Lower lobe of right lung (tissue), 2 donors: ENCODE measurements around the gene SART1. TPM values are rescaled to one million over a fixed set of nuclear protein-coding genes. Genes with fewer than 3 reads are reported as not detected.

Experiments used
- ATAC-seq, 2 donors: fragments of 200-7000 bp; cut with Tn5 transposase; one replicate each; pipeline ENCODE4 v1.9.1; 2020 to 2022; ENCODE audit warnings: mild to moderate bottlenecking in 2 of 2, moderate library complexity in 2 of 2
- DNase-seq: peaks from one replicate; pipeline ENCODE4 v3.0.0-alpha.2; 2020
- H3K27ac ChIP-seq: fragments of 200-600 bp; one replicate; pipeline ENCODE4 v1.8.0; 2022
- H3K27me3 ChIP-seq: fragments of 200-600 bp; one replicate; pipeline ENCODE4 v1.8.0; 2022; ENCODE audit warnings: low read depth
- H3K36me3 ChIP-seq: fragments of 200-600 bp; one replicate; pipeline ENCODE4 v1.8.0; 2022; ENCODE audit warnings: mild to moderate bottlenecking
- H3K4me1 ChIP-seq: fragments of 200-600 bp; one replicate; pipeline ENCODE4 v1.8.0; 2022
- H3K4me3 ChIP-seq: fragments of 200-600 bp; one replicate; pipeline ENCODE4 v1.8.0; 2022; ENCODE audit warnings: mild to moderate bottlenecking
- H3K9me3 ChIP-seq: fragments of 200-600 bp; one replicate; pipeline ENCODE4 v1.8.0; 2022
- CTCF ChIP-seq: fragments of 200-600 bp; IDR thresholded peaks from one replicate; pipeline ENCODE4 v1.8.0; 2022; ENCODE audit warnings: antibody characterized with exemption, mild to moderate bottlenecking
- intact Hi-C: fragments of 100-400 bp; cut with DNase I; formaldehyde crosslinking; loops from one replicate; pipeline ENCODE4 v1.11.0; 2022
- total RNA-seq: library from RNA; stranded (reverse); fragmentation: NEBNext Ultra II Directional; extraction: Animal tissue kit (Norgen Biotek cat#: 25700); gene quantifications from one replicate; pipeline ENCODE4 v1.2.1, GENCODE V29; 2021
- donor health status: DM: no; HTN: yes; CAD: no; lungs with severe emphysema.

The SART1 gene
- total RNA-seq, 1 donor from 2014 or later = 51.0 TPM

- H3K27me3 ChIP-seq = no peaks in the 10 kb centered on the region
- intact Hi-C loops = no loop called here
- no peaks in the 10 kb centered on the region for H3K9me3 ChIP-seq
- ATAC-seq = peak; percentile 46 to 59
- peaks cover 28% of the 10 kb centered on the region for H3K36me3 ChIP-seq
- peak overlapping the region; percentile 88 for H3K27ac ChIP-seq
- DNase-seq = peak; percentile 77
- peak overlapping the region; percentile 99 for H3K4me3 ChIP-seq
- no peak for TF ChIP-seq CTCF
- peaks cover 48% of the 10 kb centered on the region for H3K4me1 ChIP-seq
Observed at GRCh38 chr11:65919573-65920371, 41.8 kb upstream of the SART1 start.

- no peak for TF ChIP-seq CTCF
- Histone ChIP-seq H3K4me3 (peak overlapping the region; percentile 99), H3K36me3 (peaks cover 28% of the 10 kb centered on the region), H3K4me1 (peaks cover 42% of the 10 kb centered on the region), H3K9me3 (no peaks in the 10 kb centered on the region), H3K27ac (peak overlapping the region; percentile 88), H3K27me3 (no peaks in the 10 kb centered on the region)
- ATAC-seq (no peak), DNase-seq (no peak)
- intact Hi-C loops = no loop called here
Observed at GRCh38 chr11:65920372-65920802, 41.1 kb upstream of the SART1 start.

GRCh38 chr11:65921033-65921555, 40.4 kb upstream of the SART1 start:
- DNase-seq = no peak
- H3K4me3 ChIP-seq = peak overlapping the region; percentile 99
- intact Hi-C loops = no loop called here
- H3K27me3 ChIP-seq = no peaks in the 10 kb centered on the region
- H3K9me3 ChIP-seq = no peaks in the 10 kb centered on the region
- ATAC-seq = no peak
- H3K4me1 ChIP-seq = peaks cover 35% of the 10 kb centered on the region
- TF ChIP-seq CTCF = no peak
- peaks cover 28% of the 10 kb centered on the region for H3K36me3 ChIP-seq
- no peak overlapping the region for H3K27ac ChIP-seq

GRCh38 chr11:65921876-65922275, 39.7 kb upstream of the SART1 start:
- H3K27ac ChIP-seq = no peak overlapping the region
- H3K4me1 ChIP-seq = peaks cover 27% of the 10 kb centered on the region
- H3K9me3 ChIP-seq = no peaks in the 10 kb centered on the region
- H3K27me3 ChIP-seq = no peaks in the 10 kb centered on the region
- no peak overlapping the region for H3K4me3 ChIP-seq
- peaks cover 28% of the 10 kb centered on the region for H3K36me3 ChIP-seq
- ATAC-seq (no peak), DNase-seq (no peak)
- intact Hi-C loops = no loop called here
- TF ChIP-seq CTCF = no peak

GRCh38 chr11:65922565-65922964, 39.0 kb upstream of the SART1 start:
- intact Hi-C loops = no loop called here

More at GRCh38 chr11:65922565-65922964, 39.0 kb upstream of the SART1 start:
- H3K36me3 ChIP-seq = peaks cover 28% of the 10 kb centered on the region
- no peak for TF ChIP-seq CTCF
- H3K27ac ChIP-seq = no peak overlapping the region
- H3K27me3 ChIP-seq = no peaks in the 10 kb centered on the region
- no peaks in the 10 kb centered on the region for H3K9me3 ChIP-seq
- H3K4me1 ChIP-seq = peaks cover 21% of the 10 kb centered on the region
- DNase-seq (no peak), ATAC-seq (no peak)
- no peak overlapping the region for H3K4me3 ChIP-seq
